Measurements from ENCODE around the gene EMSY.
"Not testable (repeated sequence)": the region's sequence is repeated elsewhere in the genome, so short reads cannot be mapped to it uniquely, and the experiment has no call there.

EMSY gene

DNA sequence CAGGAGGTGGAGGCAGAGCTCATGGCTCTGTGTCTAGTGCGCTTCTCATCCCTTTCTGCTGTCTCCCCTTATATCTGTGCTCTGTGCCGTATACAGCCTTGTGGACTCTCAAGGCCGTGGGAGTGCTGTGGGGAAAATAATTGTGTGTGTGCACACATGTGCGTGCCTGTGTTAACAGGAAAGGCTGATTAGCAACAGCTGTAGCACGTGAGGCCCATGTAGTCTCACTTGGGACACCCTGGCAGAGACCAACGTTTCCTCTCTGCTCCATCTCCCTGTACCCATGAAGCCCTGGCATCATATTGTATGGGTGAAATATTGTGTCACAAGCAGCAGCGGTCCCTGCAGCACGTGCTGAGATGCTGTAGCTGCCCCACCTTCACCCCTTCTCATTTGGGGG lies 116.4 kb downstream of the EMSY start:
- in situ Hi-C loops (cut with MboI; ENCODE audit: low pct_unique_long_range_greater_than_20kb, low sequenced_read_pairs): no loop called here
- no peak for DNase-seq

DNA sequence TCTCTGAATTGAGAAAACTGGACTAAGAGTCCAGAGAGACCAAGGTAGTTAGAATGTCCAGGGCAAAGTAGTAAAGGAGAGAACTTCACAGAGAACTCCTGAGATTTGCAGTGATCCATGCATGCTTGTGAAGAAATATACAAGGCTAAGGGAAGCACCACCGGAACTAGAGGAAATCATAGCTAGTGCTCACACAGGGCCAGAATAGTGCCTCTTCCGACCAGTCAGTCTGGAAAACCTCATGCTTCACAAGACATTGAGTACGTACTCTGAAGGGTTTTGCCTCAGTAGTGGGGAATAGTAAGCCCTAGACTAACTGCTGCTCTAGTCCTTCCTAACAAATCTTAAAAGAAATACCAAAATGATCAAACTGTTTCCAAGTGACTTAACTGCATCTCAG lies 117.7 kb downstream of the EMSY start:
- in situ Hi-C loops (cut with MboI; ENCODE audit: low pct_unique_long_range_greater_than_20kb, low sequenced_read_pairs): no loop called here
- DNase-seq: no peak

DNA sequence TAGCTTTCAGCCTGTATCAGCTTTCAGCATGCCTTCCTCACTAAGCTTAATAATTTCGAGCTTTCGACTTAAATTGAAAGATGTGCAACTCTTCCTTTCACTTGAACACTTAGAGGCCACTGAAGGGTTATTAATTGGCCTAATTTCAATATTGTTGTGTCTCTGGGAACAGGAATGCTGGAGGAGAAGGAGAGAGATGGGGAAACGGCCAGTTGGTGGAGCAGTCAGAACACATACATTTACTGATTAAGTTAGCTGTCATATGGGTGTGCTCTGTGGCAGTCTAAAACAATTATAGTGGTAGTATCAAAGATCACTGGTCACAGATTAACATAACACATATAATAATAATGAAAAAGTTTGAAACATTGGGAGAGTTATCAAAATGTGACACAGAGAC lies 119.5 kb downstream of the EMSY start:
- in situ Hi-C loops (cut with MboI; ENCODE audit: low pct_unique_long_range_greater_than_20kb, low sequenced_read_pairs): no loop called here
- no peak for DNase-seq

DNA sequence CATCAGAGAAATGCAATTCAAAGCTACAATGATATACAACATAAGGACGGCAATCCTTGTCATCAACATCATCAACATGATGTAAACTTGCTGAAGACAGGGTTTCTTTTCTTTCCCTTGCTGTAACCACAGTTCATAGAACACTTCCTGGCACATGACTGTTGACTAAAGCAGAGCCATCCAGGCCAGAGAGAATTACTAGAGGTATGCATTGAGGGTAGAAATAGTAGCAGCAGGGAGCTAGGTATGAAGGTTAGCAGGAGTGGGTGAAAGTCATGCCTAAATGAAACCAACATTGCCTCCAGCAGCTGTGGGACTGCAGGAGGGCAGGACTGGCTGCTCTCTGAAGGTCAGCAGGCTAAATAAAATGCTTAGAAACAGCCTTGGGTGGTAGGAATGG lies 122.0 kb downstream of the EMSY start:
- in situ Hi-C loops (cut with MboI; ENCODE audit: low pct_unique_long_range_greater_than_20kb, low sequenced_read_pairs): no loop called here
- no peak for DNase-seq

DNA sequence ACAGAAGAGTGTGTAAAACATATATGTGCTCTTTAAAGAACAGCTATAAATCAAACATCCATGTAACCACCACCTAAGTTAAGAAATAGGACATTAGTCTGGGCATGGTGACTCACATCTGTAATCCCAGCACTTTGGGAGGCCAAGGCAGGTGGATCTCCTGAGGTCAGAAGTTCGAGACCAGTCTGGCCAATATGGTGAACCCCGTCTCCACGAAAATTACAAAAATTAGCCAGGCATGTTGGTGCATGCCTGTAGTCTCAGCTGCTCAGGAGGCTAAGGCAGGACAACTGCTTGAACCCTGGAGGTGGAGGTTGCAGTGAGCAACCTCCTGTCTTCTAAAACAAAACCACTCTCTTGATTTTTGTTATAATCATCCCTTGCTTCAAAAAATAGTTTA lies 122.4 kb downstream of the EMSY start:
- in situ Hi-C loops (cut with MboI; ENCODE audit: low pct_unique_long_range_greater_than_20kb, low sequenced_read_pairs): no loop called here
- DNase-seq: no peak

DNA sequence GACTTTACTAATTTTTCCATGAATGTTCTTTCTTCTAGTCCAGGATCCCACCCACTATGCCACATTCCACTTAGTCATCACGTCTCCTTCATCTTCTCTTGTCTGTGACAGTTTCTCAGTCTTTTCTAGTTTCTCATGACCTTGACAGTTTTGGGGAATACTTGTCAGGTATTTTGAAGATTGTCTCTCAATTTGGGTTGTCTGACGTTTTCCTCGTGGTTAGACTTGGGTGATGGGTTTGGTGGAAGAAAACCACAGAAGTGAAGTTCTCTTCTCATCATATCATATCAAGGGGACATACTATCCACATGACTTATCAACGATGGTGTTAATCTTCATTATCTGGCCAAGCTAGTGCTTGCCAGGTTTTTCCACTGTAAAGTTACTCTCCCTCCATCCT lies 123.3 kb downstream of the EMSY start:
- in situ Hi-C loops (cut with MboI; ENCODE audit: low pct_unique_long_range_greater_than_20kb, low sequenced_read_pairs): no loop called here
- DNase-seq: no peak

DNA sequence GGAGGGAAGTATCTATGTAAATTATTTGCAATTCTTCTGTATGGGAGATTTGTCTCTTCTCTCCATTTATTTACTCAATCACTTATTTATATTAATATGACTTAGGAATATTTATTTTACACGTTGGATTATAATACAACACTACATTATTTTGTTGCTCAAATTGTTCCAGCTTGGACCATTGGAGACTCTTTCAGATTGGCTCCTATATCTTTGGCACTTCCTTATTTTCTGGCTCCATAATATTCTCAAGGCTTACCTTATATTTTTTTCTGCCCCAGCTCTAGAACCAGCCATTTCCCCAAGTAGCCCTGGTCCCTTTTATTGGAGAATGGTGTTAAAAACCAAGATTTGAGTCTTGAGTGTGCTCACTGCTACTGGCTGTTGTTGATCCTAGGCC lies 123.8 kb downstream of the EMSY start:
- in situ Hi-C loops (cut with MboI; ENCODE audit: low pct_unique_long_range_greater_than_20kb, low sequenced_read_pairs): no loop called here
- no peak for DNase-seq

DNA sequence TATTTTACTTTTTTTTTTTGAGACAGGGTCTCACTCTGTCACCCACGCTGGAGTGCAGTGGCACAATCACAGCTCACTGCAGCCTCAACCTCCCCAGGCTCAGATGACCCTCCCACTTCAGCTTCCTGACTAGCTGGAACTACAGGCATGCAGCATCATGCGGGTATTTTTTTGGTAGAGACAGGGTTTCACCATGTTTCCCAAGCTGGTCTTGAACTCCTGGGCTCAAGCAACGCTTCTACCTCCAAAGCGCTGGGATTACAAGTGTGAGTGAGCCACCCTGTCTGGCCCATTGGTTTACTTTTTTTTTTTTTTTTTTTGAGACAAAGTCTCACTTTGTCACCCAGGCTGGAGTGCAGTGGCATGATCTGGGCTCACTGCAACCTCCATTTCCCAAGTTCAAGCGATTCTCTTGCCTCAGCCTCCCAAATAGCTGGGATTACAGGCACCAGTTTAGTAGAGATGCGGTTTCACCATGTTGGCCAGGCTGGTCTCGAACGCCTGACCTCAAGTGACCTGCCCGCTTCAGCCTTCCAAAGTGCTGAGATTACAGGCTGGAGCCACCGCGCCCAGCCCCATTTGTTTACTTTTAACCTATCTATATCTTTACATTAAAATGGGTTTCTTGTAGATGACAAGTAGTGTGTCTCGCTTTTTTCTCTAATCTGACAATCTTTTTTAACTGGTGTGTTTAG lies 127.5 kb downstream of the EMSY start:
- in situ Hi-C loops (cut with MboI; ENCODE audit: low pct_unique_long_range_greater_than_20kb, low sequenced_read_pairs): not testable (repeated sequence)

DNA sequence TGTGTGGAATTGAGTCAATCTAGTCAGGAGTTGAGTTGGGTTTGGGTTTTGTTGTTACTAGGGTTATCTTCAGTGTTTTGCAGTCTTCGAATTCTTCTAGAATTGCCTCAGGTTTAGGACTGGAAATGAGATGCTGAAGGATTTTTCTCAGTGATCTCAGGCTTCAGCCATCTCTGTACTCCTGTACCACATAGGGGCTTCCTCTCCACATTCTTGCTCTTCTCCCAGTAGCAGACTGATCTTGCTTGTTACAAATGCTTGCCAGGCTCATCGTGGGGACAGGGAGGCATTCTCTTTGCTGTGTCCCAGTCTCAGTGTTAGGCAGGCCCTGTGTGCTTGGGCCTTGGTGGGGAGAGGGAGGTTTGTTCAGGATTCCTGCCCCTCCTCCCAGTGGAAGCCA lies 129.6 kb downstream of the EMSY start:
- no peak for DNase-seq
- in situ Hi-C loops (cut with MboI; ENCODE audit: low pct_unique_long_range_greater_than_20kb, low sequenced_read_pairs): no loop called here

More for the DNA sequence above, 127.5 kb downstream of the EMSY start:
- DNase-seq: not testable (repeated sequence)

DNA sequence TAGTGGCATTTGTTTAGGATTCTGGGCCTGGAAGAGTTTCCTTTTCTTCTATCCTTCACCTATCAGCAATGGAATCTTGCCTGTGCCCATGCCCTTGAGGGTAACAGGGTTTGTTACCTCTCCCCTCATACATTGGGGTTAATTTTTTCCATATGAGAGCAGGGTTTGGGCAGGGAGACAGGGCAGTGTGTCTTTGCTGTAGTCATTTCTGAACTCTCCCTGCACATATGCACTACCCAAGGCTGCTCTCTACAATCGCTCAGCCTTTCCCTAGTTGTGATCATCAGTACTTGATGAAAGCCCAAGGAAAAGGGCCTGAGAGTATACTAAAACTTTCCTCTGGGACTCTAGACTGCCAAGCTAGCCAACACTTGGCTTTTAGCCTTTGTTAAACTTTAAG lies 130.1 kb downstream of the EMSY start:
- DNase-seq: no peak
- in situ Hi-C loops (cut with MboI; ENCODE audit: low pct_unique_long_range_greater_than_20kb, low sequenced_read_pairs): loop anchor here (25.0 kb wide), 1 partner anchor 112 kb away; no protein-coding TSS in a partner anchor

DNA sequence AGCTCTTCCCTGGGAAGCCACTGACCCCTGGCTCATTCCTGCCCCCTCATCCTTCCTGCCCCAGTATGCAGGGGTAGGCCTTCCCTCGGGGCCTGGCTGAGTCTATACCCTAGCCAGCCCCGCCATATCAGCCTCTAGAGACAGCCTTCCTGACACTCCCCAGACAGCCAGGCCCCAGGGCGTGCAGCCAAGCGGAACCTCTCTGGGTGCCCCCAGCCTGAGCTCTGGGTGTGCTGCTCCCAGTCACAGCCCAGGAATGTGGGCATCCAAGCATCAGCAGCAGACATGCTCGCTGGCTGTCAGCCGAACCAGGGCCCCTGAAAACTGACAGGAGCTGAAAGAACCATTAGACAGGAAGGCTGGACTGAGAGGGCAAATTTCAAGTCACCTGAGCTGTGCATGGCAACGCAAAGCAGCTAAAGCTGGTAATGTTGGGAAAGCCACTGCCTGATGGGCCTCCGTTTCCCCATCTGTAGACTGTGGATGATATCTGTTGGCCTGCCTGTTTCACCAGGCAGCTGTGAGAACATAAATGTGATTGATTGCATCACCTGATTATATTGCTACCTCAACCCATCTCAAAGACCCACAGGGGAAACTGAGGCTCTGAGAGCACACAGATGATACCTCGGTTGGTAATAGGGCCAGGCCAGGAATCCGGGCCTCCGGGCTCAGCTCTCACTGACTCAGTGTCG lies 132.6 kb downstream of the EMSY start:
- DNase-seq: no peak
- in situ Hi-C loops (cut with MboI; ENCODE audit: low pct_unique_long_range_greater_than_20kb, low sequenced_read_pairs): loop anchor here (25.0 kb wide), 1 partner anchor 110 kb away; no protein-coding TSS in a partner anchor

DNA sequence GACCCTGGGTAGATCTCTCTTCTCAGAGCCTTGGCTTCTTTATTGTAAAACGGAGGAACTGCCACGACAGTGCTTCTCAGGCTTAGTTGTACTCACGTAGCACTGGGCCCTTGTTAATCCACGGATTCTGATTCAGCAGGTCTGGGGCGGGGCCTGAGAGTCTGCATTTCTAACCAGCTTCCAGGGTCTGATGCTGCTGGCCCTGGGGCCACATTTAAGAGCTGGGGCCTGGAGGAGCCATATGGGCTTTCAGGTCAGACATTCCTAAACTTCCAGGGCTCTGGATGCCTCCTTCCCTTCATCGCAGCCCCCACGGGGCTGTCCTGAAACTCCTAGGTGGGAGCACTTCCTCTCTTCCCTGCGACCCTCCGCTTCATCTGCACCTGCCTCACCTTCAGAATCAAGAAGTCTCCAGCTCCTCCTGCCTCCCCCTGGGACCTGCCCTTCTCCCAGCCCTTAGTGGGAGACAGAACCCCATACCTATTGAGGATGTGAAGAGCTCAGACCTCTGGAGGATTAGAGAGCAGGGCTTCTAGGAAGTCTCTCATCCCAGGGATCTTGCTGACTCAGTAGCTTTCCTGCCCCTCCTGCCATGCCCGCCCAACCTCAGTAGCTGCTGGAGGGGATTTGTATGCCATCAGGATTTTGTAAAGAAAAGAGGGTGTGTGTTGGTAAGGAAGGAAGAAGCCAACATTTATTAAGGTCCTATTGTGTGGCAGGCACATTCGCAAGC lies 133.3 kb downstream of the EMSY start:
- no peak for DNase-seq
- in situ Hi-C loops (cut with MboI; ENCODE audit: low pct_unique_long_range_greater_than_20kb, low sequenced_read_pairs): loop anchor here (25.0 kb wide), 1 partner anchor 109 kb away; no protein-coding TSS in a partner anchor

DNA sequence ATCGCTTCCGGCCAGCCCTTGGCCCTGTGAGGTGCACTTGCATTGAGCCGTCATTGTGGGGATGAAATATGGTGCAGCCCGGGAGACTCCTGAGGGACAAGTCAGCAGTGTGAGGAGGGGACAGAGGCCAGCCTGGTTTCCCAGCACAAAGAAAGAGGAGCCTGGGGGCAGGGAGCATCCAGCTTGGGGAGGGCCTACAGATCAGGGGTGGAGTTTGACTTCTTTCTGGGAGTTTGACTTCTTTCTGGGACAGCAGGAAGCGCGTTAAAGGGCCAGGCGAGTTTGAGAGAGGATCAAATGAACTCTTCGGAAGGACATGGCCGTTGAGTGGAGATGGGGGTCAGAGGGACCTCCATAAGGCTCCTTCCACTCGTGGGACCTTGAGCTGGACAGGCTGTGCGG lies 133.8 kb downstream of the EMSY start:
- DNase-seq: no peak
- in situ Hi-C loops (cut with MboI; ENCODE audit: low pct_unique_long_range_greater_than_20kb, low sequenced_read_pairs): loop anchor here (25.0 kb wide), 1 partner anchor 109 kb away; no protein-coding TSS in a partner anchor

DNA sequence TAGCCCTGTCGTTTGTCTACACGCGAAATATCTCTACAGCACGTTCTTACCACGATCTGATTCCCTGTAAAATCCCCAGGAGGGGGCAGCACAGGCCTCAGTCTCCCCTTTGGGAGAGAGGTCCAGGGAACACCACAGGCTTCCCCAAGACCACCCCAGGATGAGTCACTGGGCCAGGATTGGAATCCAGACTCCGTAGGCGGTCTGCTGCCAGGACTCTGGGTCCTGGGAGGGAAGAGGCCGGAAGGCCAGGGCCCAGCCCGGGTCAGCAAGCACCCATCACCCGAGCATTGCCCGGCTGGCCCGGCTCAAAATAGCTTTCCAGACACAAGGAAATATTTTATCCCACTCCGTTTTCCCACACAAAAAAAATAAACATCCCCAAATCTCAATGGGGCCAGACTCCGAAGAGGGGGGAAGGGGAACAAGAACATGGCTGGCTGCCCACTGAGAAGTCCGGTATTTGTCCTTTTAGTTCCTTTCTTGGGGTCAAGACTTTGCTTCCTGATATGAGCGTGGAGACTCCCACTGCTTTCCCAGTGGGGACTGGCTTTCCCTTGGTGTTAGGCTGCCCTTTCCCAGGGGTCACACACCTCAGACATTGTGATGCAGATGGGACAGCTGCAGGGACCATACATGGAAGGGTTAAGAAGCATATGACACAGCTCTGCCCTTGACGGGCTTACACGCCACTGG lies 134.4 kb downstream of the EMSY start:
- DNase-seq: no peak
- in situ Hi-C loops (cut with MboI; ENCODE audit: low pct_unique_long_range_greater_than_20kb, low sequenced_read_pairs): loop anchor here (25.0 kb wide), 1 partner anchor 108 kb away; no protein-coding TSS in a partner anchor

DNA sequence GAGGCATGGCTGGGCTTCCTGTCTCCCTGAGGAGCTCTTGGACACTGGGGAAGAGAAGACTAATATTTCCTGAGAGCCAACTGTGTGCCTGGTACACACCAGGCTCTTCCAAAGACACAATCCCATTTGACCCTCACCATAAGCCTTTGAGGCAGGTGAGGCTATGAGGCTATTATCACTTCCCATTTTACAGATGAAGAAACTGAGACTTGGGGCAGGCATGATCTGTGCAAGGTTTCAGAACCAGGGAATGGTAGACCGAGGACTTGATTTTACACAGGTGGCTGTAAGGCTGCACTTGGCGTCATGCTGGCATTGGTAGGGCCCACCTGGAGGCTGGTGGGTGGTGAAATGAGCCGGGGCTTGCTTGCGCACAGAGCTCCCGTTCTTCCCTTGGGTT lies 134.9 kb downstream of the EMSY start:
- in situ Hi-C loops (cut with MboI; ENCODE audit: low pct_unique_long_range_greater_than_20kb, low sequenced_read_pairs): loop anchor here (25.0 kb wide), 1 partner anchor 108 kb away; no protein-coding TSS in a partner anchor
- no peak for DNase-seq

DNA sequence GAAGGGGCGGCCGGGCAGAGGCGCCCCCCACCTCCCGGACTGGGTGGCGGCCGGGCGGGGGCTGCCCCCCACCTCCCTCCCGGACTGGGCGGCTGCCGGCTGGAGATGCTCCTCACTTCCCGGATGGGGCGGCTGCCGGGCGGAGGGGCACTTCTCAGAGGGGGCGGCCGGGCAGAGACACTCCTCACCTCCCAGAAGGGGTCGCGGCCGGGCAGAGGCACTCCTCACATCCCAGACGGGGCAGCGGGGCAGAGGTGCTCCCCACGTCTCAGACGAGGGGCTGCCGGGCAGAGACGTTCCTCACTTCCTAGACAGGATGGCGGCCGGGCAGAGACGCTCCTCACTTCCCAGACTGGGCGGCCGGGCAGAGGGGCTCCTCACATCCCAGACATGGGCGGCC lies 137.7 kb downstream of the EMSY start:
- DNase-seq: not testable (repeated sequence)
- in situ Hi-C loops (cut with MboI; ENCODE audit: low pct_unique_long_range_greater_than_20kb, low sequenced_read_pairs): loop anchor here (25.0 kb wide), 1 partner anchor 105 kb away; no protein-coding TSS in a partner anchor

DNA sequence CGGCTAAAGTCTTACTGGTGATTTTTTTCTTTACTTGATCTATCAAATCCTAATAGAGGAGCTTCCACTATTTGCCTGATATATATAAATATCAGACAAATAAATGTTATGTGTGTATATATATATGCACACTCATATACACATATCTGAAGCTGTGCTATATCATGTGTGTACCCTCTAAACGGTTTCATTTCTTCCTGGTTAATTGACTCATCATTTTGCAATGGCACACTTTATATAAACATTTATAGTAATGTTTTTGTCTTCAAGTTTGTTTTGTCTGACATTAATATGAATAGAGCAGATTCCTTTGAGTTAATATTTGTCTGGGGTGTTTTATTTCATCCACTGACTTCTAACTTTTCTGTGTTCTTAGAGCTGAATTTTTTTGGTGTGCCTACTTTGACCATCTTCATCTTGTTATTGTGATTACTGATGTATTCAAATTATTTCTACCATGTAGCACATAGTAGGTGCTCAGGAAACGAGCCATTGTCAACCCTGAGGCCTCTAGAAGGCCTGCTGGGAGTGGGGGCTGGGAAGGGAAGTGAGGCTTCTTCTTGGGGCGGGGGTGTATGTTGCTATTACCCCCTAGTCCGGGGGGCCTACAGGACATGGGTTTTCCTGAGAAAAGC lies 143.1 kb downstream of the EMSY start:
- in situ Hi-C loops (cut with MboI; ENCODE audit: low pct_unique_long_range_greater_than_20kb, low sequenced_read_pairs): loop anchor here (25.0 kb wide), 1 partner anchor 99 kb away; no protein-coding TSS in a partner anchor
- DNase-seq: no peak

DNA sequence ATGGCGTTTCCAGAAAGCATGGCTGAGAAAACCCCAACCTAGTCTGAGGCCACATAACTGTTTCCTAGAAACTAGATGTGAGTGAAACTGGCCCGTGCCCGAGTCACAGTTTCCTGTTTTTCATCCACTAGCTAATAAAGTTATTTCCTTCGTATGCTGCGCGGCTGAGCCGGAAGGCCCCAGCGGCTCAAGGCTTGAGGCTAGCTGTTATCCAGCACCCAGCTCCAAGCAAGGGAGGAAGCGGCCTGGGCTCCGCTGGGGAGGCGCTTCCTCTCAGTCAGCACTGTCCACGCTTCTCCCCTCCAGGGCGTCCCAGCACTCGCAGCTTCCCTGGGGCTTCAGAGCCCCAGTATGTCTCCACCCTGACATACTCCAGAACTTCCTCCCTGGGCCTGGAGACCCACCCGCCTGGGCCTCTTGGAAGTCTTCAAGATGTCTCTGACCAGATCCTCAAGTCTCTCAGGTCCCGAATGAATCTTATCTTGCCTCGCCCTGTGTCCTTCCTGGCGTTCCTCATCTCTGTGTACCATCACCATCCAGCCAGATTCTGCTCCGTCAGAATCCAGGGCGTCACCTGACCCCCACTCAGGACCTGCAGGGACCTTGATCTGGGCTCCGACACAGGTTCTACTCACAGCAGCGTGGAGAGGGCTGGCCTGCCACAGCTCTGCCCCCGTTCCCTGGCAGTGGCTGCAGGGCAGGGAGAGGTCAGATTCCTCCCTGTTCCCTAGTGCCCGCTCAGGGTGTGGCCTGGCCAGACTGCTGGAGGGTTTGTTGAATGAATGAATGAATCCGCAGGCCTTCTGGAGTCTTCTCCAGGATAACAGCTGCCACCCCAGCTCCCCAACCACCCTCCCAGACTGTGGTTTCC lies 143.9 kb downstream of the EMSY start:
- in situ Hi-C loops (cut with MboI; ENCODE audit: low pct_unique_long_range_greater_than_20kb, low sequenced_read_pairs): loop anchor here (25.0 kb wide), 1 partner anchor 99 kb away; no protein-coding TSS in a partner anchor

More for the DNA sequence above, 143.9 kb downstream of the EMSY start:
- peak; percentile 94 for DNase-seq
